Measurements from ENCODE around the gene OR6C65.

- TF ChIP-seq CTCF (IDR thresholded peaks at IDR 0.05) = no peak
- TF ChIP-seq EP300 (IDR thresholded peaks at IDR 0.05) = no peak
- TF ChIP-seq POLR2A (IDR thresholded peaks at IDR 0.05) = no peak
- TF ChIP-seq POLR2AphosphoS5 (IDR thresholded peaks at IDR 0.05) = no peak
Observed at GRCh38 chr12:55392032-55392795, 8.1 kb upstream of the OR6C65 start.
